Small intestine (tissue), 16 donors: Measurements from ENCODE around the gene PILRB. TPM values are rescaled to one million over a fixed set of nuclear protein-coding genes. Genes with fewer than 3 reads are reported as not detected.
"Not testable (repeated sequence)": the region's sequence is repeated elsewhere in the genome, so short reads cannot be mapped to it uniquely, and the experiment has no call there.

Source experiments
- DNase-seq, 2 donors: peaks; one replicate each; pipeline versions ENCODE4 v3.0.0 to v3.0.0-alpha.2; 2013
- FAIRE-seq: peaks from 2 replicates; lab custom pipeline; 2012; peaks lifted over from hg19 to GRCh38; lab: Jason Lieb, UNC
- H3K27ac ChIP-seq, 3 donors: one replicate each; pipeline ENCODE4 v1.5.1; 2013; ENCODE audit warnings: low read length in 2 of 3, mild to moderate bottlenecking in 2 of 3, control low read depth in 1 of 3, inconsistent platforms in 1 of 3, low read depth in 1 of 3, moderate library complexity in 1 of 3
- H3K27me3 ChIP-seq, 3 donors: one replicate each; pipeline ENCODE4 v1.6.1; 2013; ENCODE audit warnings: low read length in 3 of 3, inconsistent platforms in 1 of 3; ENCODE audit not compliant: control insufficient read depth in 3 of 3, insufficient read depth in 3 of 3
- H3K36me3 ChIP-seq, 3 donors: one replicate each; pipeline ENCODE4 v1.6.1; 2013; ENCODE audit warnings: low read length in 3 of 3, inconsistent platforms in 1 of 3, low read depth in 1 of 3, mild to moderate bottlenecking in 1 of 3, moderate library complexity in 1 of 3; ENCODE audit not compliant: control insufficient read depth in 3 of 3, insufficient read depth in 2 of 3
- H3K4me1 ChIP-seq, 3 donors: one replicate each; pipeline ENCODE4 v1.6.1; 2013; ENCODE audit warnings: low read length in 2 of 3, inconsistent platforms in 1 of 3, low read depth in 1 of 3, mild to moderate bottlenecking in 1 of 3, moderate library complexity in 1 of 3; ENCODE audit not compliant: control insufficient read depth in 3 of 3, insufficient read depth in 2 of 3
- H3K4me3 ChIP-seq, 3 donors: one replicate each; pipeline ENCODE4 v1.5.1; 2013; ENCODE audit warnings: low read length in 3 of 3, control low read depth in 1 of 3, inconsistent platforms in 1 of 3, low read depth in 1 of 3, mild to moderate bottlenecking in 1 of 3, moderate library complexity in 1 of 3
- H3K9me3 ChIP-seq, 2 donors: one replicate each; pipeline ENCODE4 v1.6.1; 2013; ENCODE audit warnings: low read depth in 1 of 2, low read length in 1 of 2; ENCODE audit not compliant: control insufficient read depth in 2 of 2, insufficient read depth in 1 of 2
- WGBS, 3 donors: extraction: QIAGEN DNeasy Blood & Tissue Kit; methylation state at CpG; one replicate each; pipeline ENCODE4 v1.1.7; 2013; 5-methylcytosine and 5-hydroxymethylcytosine counted together
- long read RNA-seq, 10 donors: transcript quantifications; one replicate each; lab custom pipeline, GENCODE V29; 2026
- polyA plus RNA-seq, 4 donors: library from polyadenylated mRNA; stranded (reverse) in 3 of 4; unstranded in 1 of 4; fragments of 200-250 nt in 3 of 4; fragments of 120-200 nt in 1 of 4; gene quantifications; one replicate each; pipeline versions ENCODE4 v1.2.1 to v1.2.3, GENCODE V29; 2013
- donor health status: healthy with polysubstance abuse.
- donor health status: control.
- donor health status: control.
- donor health status: Bipolar disorder and iron deficiency.
- donor health status: healthy.

Gene PILRB
- polyA plus RNA-seq, result 100 to 1,000 TPM in 1 of 4 donors, 10 to 100 TPM in 3; 39.1 to 117 (median 57.2) TPM
- long read RNA-seq, donor 1, partial matches to known transcripts, result 0 of 2 reads
- long read RNA-seq, donor 1, other reads (novel, unspliced or antisense), result 0 of 2 reads
- long read RNA-seq, donor 2, partial matches to known transcripts, result 8 of 8 reads
- long read RNA-seq, donor 2, other reads (novel, unspliced or antisense), result 0 of 8 reads
- long read RNA-seq, donor 3, partial matches to known transcripts, result 31 of 31 reads
- long read RNA-seq, donor 3, other reads (novel, unspliced or antisense), result 0 of 31 reads
- long read RNA-seq, donor 4, result 0 reads
- long read RNA-seq, donor 5, partial matches to known transcripts, result 0 of 1 reads
- long read RNA-seq, donor 5, other reads (novel, unspliced or antisense), result 0 of 1 reads
- long read RNA-seq, donor 6, partial matches to known transcripts, result 0 of 1 reads
- long read RNA-seq, donor 6, other reads (novel, unspliced or antisense), result 0 of 1 reads
- long read RNA-seq, donor 7, result 0 reads
- long read RNA-seq, donor 8, result 0 reads
- long read RNA-seq, donor 9, result 0 reads
- long read RNA-seq, donor 10, transcript PILRB-213 (4 exons, 993 nt), result major isoform, 6 of 11 reads
- long read RNA-seq, donor 10, partial matches to known transcripts, result 5 of 11 reads
- long read RNA-seq, donor 10, other reads (novel, unspliced or antisense), result 0 of 11 reads

- FAIRE-seq (no peak), DNase-seq (no peak)
- H3K4me1 ChIP-seq, result no peaks in the 10 kb centered on the region
- WGBS, 3 donors, result 77 to 85% (median 83%) methylated on average over 10 to 11 of the region's 11 CpGs
- no peaks in the 10 kb centered on the region for H3K27me3 ChIP-seq
- no peak within 1 kb of the TSS for H3K27ac ChIP-seq
- H3K36me3 ChIP-seq, result peaks cover 20 to 90% (median 35%) of the 10 kb centered on the region in 3 donors
- no peak within 1 kb of the TSS for H3K4me3 ChIP-seq
- H3K9me3 ChIP-seq, result no peaks in the 10 kb centered on the region
Measured at GRCh38 chr7:100358027-100358856, at the start of gene PILRB. PILRB (plus strand) TSS chr7:100358117; CDS start chr7:100358303, 186 bp downstream.

- not testable (repeated sequence) for DNase-seq, H3K27me3 ChIP-seq, H3K9me3 ChIP-seq, H3K36me3 ChIP-seq, H3K4me1 ChIP-seq, FAIRE-seq, H3K27ac ChIP-seq, H3K4me3 ChIP-seq
- WGBS, 3 donors, result 79 to 91% (median 82%) methylated on average over 3 to 4 of the region's 5 CpGs
Measured at GRCh38 chr7:100318329-100318728, 39.6 kb upstream of the PILRB start.

GRCh38 chr7:100321648-100322047 is 36.3 kb upstream of the PILRB start:
- H3K27me3 ChIP-seq, FAIRE-seq, H3K27ac ChIP-seq, H3K4me1 ChIP-seq, DNase-seq, H3K4me3 ChIP-seq, H3K9me3 ChIP-seq: not testable (repeated sequence)
- WGBS, 3 donors, result 86 to 98% (median 94%) methylated on average over 1 of the region's 1 CpG
- peaks cover 0 to 13% (median 0%) of the 10 kb centered on the region in 3 donors for H3K36me3 ChIP-seq

GRCh38 chr7:100324194-100324593 is 33.7 kb upstream of the PILRB start:
- H3K9me3 ChIP-seq, H3K4me1 ChIP-seq, DNase-seq, FAIRE-seq, H3K27me3 ChIP-seq, H3K4me3 ChIP-seq, H3K27ac ChIP-seq: not testable (repeated sequence)
- peaks cover 0 to 18% (median 0%) of the 10 kb centered on the region in 3 donors for H3K36me3 ChIP-seq
- 85 to 95% (median 90%) methylated on average over 7 to 13 of the region's 13 CpGs for WGBS, 3 donors

GRCh38 chr7:100325671-100326070 is 32.2 kb upstream of the PILRB start:
- not testable (repeated sequence) for H3K9me3 ChIP-seq, FAIRE-seq, H3K4me1 ChIP-seq, H3K27ac ChIP-seq, H3K27me3 ChIP-seq, H3K4me3 ChIP-seq, DNase-seq
- peaks cover 0 to 11% (median 0%) of the 10 kb centered on the region in 3 donors for H3K36me3 ChIP-seq
- WGBS, 3 donors, result 90 to 95% (median 91%) methylated on average over 9 of the region's 9 CpGs

GRCh38 chr7:100326914-100327313 is 31.0 kb upstream of the PILRB start:
- not testable (repeated sequence) for H3K27ac ChIP-seq, H3K4me1 ChIP-seq, FAIRE-seq, H3K27me3 ChIP-seq, H3K4me3 ChIP-seq, H3K9me3 ChIP-seq, DNase-seq
- peaks cover 0 to 14% (median 0%) of the 10 kb centered on the region in 3 donors for H3K36me3 ChIP-seq
- 91 to 94% (median 93%) methylated on average over 9 to 10 of the region's 11 CpGs for WGBS, 3 donors

- Histone ChIP-seq H3K27ac (peak overlapping the region; percentile 91 to 100 (median 96)), H3K4me3 (peak overlapping the region; percentile 75 to 87 (median 80)), H3K36me3 (peaks cover 0 to 12% (median 0%) of the 10 kb centered on the region in 3 donors)
- H3K9me3 ChIP-seq, H3K27me3 ChIP-seq, H3K4me1 ChIP-seq: not testable (repeated sequence)
- peak; percentile 41 for FAIRE-seq
- peak; percentile 92 to 96 for DNase-seq
- 0% methylated on average over 72 to 82 of the region's 85 CpGs for WGBS, 3 donors
Measured at GRCh38 chr7:100335566-100336466, 22.1 kb upstream of the PILRB start.
